HG03066 (cell line): ENCODE measurements around the gene PTH1R.

Source experiments
- ATAC-seq: cut with Tn5 transposase; IDR thresholded peaks from one replicate; pipeline ENCODE4 v1.9.1; 2021; ENCODE audit warnings: low read depth; ENCODE audit not compliant: unreplicated experiment

Gene PTH1R

GRCh38 chr3:46881596-46882376 lies 4.3 kb downstream of the PTH1R start:
- ATAC-seq: no peak

- no peak for ATAC-seq
Observed at GRCh38 chr3:46882377-46883053, 5.0 kb downstream of the PTH1R start.

- no peak for ATAC-seq
Observed at GRCh38 chr3:46883054-46883829, 5.7 kb downstream of the PTH1R start.

GRCh38 chr3:46883830-46884185 lies 6.3 kb downstream of the PTH1R start:
- no peak for ATAC-seq

GRCh38 chr3:46884427-46884826 lies 6.9 kb downstream of the PTH1R start:
- no peak for ATAC-seq

- ATAC-seq: no peak
Observed at GRCh38 chr3:46884929-46885328, 7.4 kb downstream of the PTH1R start.

GRCh38 chr3:46885612-46886011 lies 8.1 kb downstream of the PTH1R start:
- no peak for ATAC-seq

- ATAC-seq: no peak
Observed at GRCh38 chr3:46887980-46888494, 10.5 kb downstream of the PTH1R start.

- no peak for ATAC-seq
Observed at GRCh38 chr3:46888705-46889104, 11.2 kb downstream of the PTH1R start.

- ATAC-seq: no peak
Observed at GRCh38 chr3:46889381-46890110, 12.0 kb downstream of the PTH1R start.

- ATAC-seq: no peak
Observed at GRCh38 chr3:46890132-46890531, 12.6 kb downstream of the PTH1R start.

- no peak for ATAC-seq
Observed at GRCh38 chr3:46891132-46891531, 13.6 kb downstream of the PTH1R start.

GRCh38 chr3:46892285-46893145 lies 15.0 kb downstream of the PTH1R start:
- no peak for ATAC-seq

- no peak for ATAC-seq
Observed at GRCh38 chr3:46893146-46893748, 15.7 kb downstream of the PTH1R start.

- no peak for ATAC-seq
Observed at GRCh38 chr3:46893763-46894162, 16.2 kb downstream of the PTH1R start.

GRCh38 chr3:46894256-46894655 lies 16.7 kb downstream of the PTH1R start:
- ATAC-seq: no peak

- ATAC-seq: no peak
Observed at GRCh38 chr3:46895204-46895660, 17.7 kb downstream of the PTH1R start.

GRCh38 chr3:46895761-46896160 lies 18.2 kb downstream of the PTH1R start:
- no peak for ATAC-seq

GRCh38 chr3:46896386-46896785 lies 18.9 kb downstream of the PTH1R start:
- no peak for ATAC-seq
